Testis (tissue), 3 donors: ENCODE results near the gene SHISAL1. TPM values are rescaled to one million over a fixed set of nuclear protein-coding genes. Genes with fewer than 3 reads are reported as not detected.

ENCODE experiments used
- DNase-seq: peaks from one replicate; pipeline ENCODE4 v3.0.0-alpha.2; 2019
- H3K27ac ChIP-seq, 2 donors: fragments of 200-600 bp; sonication (generic); one replicate each; pipeline ENCODE4 v1.5.1; 2019
- H3K27me3 ChIP-seq: fragments of 200-600 bp; sonication (generic); one replicate; pipeline ENCODE4 v1.5.1; 2019
- H3K36me3 ChIP-seq: fragments of 200-600 bp; sonication (generic); one replicate; pipeline ENCODE4 v1.5.1; 2017; ENCODE audit warnings: low read depth; ENCODE audit errors: missing control alignments
- H3K4me1 ChIP-seq: fragments of 200-600 bp; sonication (generic); one replicate; pipeline ENCODE4 v1.5.1; 2019
- H3K4me3 ChIP-seq, 2 donors: fragments of 200-600 bp; sonication (generic); one replicate each; pipeline ENCODE4 v1.5.1; 2017 to 2019
- H3K9me3 ChIP-seq: fragments of 200-600 bp; sonication (generic); one replicate; pipeline ENCODE4 v1.5.1; 2017
- POLR2A ChIP-seq: fragments of 450-650 bp; IDR thresholded peaks from one replicate; pipeline ENCODE4 v1.6.1; 2017; ENCODE audit warnings: antibody characterized with exemption, mild to moderate bottlenecking, moderate library complexity
- WGBS, 2 donors: methylation state at CpG; one replicate each; pipeline ENCODE4 v1.1.5; 2018; 5-methylcytosine and 5-hydroxymethylcytosine counted together
- intact Hi-C: fragments of 100-400 bp; cut with DNase I; formaldehyde crosslinking; loops from one replicate; pipeline ENCODE4 v1.15.1; 2023; ENCODE audit warnings: low total_unique reads
- polyA plus RNA-seq: library from polyadenylated mRNA; stranded (reverse); fragments of 350-450 nt; fragmentation: Illumina TruSeq; extraction: RNeasy Lipid Tissue Mini Kit (QIAGEN cat#74804); gene quantifications from one replicate; pipeline ENCODE4 v1.2.3, GENCODE V29; 2014; ENCODE audit warnings: low read depth, low replicate concordance; ENCODE audit not compliant: insufficient read depth
- total RNA-seq, 2 donors: library from RNA; depleted of rRNA; stranded (reverse); fragments of >200 nt; gene quantifications; one replicate each; pipeline ENCODE4 v1.2.3, GENCODE V29; 2016
- TF ChIP-seq, protein P1 (sequence below), 3 experiments: fragments of 450-650 bp in 2 of 3; fragments of 200-600 bp in 1 of 3; sonication (generic) in 1 of 3; IDR thresholded peaks; one replicate each; pipeline ENCODE4 v1.5.1; 2016 to 2019; ENCODE audit warnings: antibody characterized with exemption in 3 of 3, mild to moderate bottlenecking in 2 of 3, moderate library complexity in 1 of 3

The SHISAL1 gene
- total and polyA plus RNA-seq, 3 donors from 2014 or later: 3.0 to 3.9 (median 3.1) TPM

DNA sequence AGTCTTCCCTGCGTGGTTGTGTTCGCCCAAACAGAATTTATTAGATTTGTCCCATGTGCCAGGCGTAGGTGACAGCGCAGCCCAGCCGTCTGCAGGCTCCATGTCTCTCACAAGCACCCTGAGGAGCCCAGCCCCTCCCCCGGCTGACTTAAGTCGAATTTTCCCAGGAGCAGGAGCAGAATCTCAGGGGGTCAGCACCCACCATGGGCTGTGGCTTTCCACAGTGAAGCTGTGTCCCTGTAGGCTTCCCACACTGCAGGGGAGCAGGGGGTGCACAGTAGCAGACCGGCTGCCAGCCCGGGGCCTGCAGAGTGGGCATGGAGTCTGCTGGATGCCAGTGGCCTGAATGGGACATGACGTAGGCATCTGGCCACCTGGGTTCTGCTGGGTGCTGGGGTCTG is 116.0 kb downstream of the SHISAL1 start:
- no peak for DNase-seq

DNA sequence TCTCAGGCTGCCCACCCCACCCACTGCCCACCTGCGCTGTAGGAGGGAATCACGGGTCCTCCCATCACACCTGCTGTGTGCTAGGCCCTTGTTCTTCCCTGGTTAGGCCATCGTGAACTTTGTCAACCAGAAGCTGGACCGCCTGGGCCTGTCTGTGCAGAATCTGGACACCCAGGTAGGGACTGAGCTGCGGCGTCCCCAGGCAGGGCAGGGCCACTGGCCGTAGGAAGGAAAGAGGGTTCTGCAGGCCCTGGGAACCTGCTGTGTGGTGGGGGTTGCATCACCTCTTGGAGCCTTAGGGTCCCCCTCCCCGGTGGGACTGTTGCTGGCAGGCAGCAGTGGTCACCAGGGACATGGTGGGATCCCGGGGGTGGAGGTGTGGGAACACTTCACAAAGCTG is 116.5 kb downstream of the SHISAL1 start:
- Histone ChIP-seq H3K4me1 (no peaks in the 10 kb centered on the region), H3K36me3 (no peaks in the 10 kb centered on the region), H3K27me3 (no peaks in the 10 kb centered on the region), H3K4me3 (no peak overlapping the region), H3K27ac (no peak overlapping the region), H3K9me3 (no peaks in the 10 kb centered on the region)
- 78 to 88% methylated on average over 6 to 9 of the region's 9 CpGs for WGBS, 2 donors
- intact Hi-C loops: no loop called here
- DNase-seq: no peak
- TF ChIP-seq, protein P1, sequence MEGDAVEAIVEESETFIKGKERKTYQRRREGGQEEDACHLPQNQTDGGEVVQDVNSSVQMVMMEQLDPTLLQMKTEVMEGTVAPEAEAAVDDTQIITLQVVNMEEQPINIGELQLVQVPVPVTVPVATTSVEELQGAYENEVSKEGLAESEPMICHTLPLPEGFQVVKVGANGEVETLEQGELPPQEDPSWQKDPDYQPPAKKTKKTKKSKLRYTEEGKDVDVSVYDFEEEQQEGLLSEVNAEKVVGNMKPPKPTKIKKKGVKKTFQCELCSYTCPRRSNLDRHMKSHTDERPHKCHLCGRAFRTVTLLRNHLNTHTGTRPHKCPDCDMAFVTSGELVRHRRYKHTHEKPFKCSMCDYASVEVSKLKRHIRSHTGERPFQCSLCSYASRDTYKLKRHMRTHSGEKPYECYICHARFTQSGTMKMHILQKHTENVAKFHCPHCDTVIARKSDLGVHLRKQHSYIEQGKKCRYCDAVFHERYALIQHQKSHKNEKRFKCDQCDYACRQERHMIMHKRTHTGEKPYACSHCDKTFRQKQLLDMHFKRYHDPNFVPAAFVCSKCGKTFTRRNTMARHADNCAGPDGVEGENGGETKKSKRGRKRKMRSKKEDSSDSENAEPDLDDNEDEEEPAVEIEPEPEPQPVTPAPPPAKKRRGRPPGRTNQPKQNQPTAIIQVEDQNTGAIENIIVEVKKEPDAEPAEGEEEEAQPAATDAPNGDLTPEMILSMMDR (IDR thresholded peaks at IDR 0.05): no peak
- TF ChIP-seq POLR2A: no peak

More for the DNA sequence above, 116.0 kb downstream of the SHISAL1 start:
- no peaks in the 10 kb centered on the region for H3K27me3 ChIP-seq
- H3K9me3 ChIP-seq: no peaks in the 10 kb centered on the region
- no peak for TF ChIP-seq POLR2A
- TF ChIP-seq, protein P1 (IDR thresholded peaks at IDR 0.05): no peak
- 85 to 89% methylated on average over 7 to 10 of the region's 10 CpGs for WGBS, 2 donors
- H3K4me1 ChIP-seq: no peaks in the 10 kb centered on the region
- H3K4me3 ChIP-seq: no peak overlapping the region
- H3K36me3 ChIP-seq: no peaks in the 10 kb centered on the region
- H3K27ac ChIP-seq: no peak overlapping the region
- intact Hi-C loops: no loop called here

DNA sequence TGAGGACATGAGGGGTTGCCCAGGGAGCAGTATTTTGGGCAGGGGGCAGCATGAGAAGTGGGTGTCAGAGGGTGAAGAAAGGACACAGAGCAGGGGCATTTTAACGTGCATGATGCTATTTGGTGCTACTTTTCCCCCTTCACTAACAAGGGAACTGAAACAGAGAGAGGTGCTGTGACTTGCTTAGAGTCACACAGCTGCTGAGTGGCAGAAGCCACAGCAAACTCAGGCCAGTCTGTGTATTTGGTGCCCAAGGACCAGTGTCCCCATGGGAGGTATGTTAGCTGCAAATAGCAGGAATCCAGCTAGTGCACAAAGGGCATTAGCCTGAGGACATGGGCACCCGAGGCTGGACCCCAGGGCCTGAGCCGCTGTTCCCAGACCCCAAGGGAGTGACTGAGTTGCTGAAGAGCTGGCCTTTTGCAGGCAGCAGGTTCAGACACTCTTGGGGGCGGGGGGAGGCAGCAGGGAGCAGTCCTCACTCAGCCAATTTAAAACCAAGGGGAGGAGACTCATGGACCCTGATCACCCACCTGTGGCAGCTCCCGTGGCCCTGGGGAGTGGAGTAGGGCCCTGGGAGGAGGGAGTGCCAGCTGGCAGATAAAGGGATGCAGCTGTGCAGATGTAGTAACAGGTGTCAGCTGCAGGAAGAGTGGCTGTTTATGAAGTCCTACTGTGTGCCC is 117.4 kb downstream of the SHISAL1 start:
- Histone ChIP-seq H3K27me3 (no peaks in the 10 kb centered on the region), H3K9me3 (no peaks in the 10 kb centered on the region), H3K4me3 (no peak overlapping the region), H3K36me3 (no peaks in the 10 kb centered on the region), H3K27ac (no peak overlapping the region), H3K4me1 (no peaks in the 10 kb centered on the region)
- DNase-seq: no peak
- TF ChIP-seq POLR2A: no peak
- TF ChIP-seq, protein P1 (IDR thresholded peaks at IDR 0.05): no peak
- intact Hi-C loops: no loop called here
- WGBS, 2 donors: 62 to 68% methylated on average over 5 of the region's 5 CpGs

DNA sequence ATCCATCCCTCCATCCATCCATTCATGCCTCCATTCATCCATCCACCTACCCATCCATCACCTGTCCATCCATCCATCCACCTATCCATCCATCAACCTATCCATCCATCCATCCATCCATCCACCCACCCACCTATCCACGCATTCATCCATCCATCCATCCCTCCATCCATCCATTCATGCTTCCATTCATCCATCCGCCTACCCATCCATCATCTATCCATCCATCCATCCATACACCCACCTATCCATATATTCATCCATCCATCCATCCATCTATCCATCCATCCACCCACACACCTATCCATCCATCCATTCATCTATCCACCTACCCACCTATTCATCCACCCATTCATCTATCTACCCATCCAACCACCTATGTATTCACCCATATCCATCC is 118.2 kb downstream of the SHISAL1 start:
- intact Hi-C loops: no loop called here
- Histone ChIP-seq H3K27ac (no peak overlapping the region), H3K27me3 (no peaks in the 10 kb centered on the region), H3K4me3 (no peak overlapping the region), H3K9me3 (no peaks in the 10 kb centered on the region), H3K4me1 (no peaks in the 10 kb centered on the region), H3K36me3 (no peaks in the 10 kb centered on the region)
- 74 to 88% methylated on average over 2 of the region's 2 CpGs for WGBS, 2 donors
- no peak for DNase-seq
- TF ChIP-seq POLR2A: no peak
- TF ChIP-seq, protein P1 (IDR thresholded peaks at IDR 0.05): no peak

Other genes with a start within 250 kb of the SHISAL1 start
- 10 to 100 TPM in 1 of 2 donors, 1 to 10 TPM in 1; 9.7 to 14.1 TPM for gene PARVG, start 132.0 kb downstream of the SHISAL1 start, total RNA-seq
- 7.2 TPM for gene PARVG, start 132.0 kb downstream of the SHISAL1 start, polyA plus RNA-seq
- 10 to 100 TPM; 34.9 to 37.7 TPM for gene RTL6, start 185.3 kb upstream of the SHISAL1 start, total RNA-seq
- 33.7 TPM for gene RTL6, start 185.3 kb upstream of the SHISAL1 start, polyA plus RNA-seq